ENCODE results near the gene TARP.
"Not testable (repeated sequence)": the region's sequence is repeated elsewhere in the genome, so short reads cannot be mapped to it uniquely, and the experiment has no call there.

DNA sequence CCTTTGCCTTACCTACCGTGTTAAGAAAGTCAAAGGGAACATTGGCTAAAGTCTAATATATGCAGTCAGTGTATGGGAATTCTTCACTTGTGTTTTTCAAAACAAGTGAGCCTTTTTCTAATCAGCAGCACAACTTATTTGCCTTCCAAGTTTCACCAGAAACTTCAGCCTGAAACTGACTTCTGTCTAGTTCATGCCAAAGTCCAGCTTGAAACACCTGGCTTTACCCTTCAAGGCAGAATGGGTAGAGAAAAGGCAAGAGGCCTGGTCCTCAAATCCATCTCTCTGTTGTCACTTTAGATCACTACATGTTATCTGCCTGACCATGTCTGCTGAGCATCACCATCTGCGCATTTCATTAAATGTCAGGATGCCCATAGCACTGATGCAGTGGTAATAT lies 3.0 kb downstream of the TARP start:
- TF ChIP-seq, protein P1, sequence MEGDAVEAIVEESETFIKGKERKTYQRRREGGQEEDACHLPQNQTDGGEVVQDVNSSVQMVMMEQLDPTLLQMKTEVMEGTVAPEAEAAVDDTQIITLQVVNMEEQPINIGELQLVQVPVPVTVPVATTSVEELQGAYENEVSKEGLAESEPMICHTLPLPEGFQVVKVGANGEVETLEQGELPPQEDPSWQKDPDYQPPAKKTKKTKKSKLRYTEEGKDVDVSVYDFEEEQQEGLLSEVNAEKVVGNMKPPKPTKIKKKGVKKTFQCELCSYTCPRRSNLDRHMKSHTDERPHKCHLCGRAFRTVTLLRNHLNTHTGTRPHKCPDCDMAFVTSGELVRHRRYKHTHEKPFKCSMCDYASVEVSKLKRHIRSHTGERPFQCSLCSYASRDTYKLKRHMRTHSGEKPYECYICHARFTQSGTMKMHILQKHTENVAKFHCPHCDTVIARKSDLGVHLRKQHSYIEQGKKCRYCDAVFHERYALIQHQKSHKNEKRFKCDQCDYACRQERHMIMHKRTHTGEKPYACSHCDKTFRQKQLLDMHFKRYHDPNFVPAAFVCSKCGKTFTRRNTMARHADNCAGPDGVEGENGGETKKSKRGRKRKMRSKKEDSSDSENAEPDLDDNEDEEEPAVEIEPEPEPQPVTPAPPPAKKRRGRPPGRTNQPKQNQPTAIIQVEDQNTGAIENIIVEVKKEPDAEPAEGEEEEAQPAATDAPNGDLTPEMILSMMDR (IDR thresholded peaks at IDR 0.05; ENCODE audit: low read depth, low read length, missing input control), result not testable (repeated sequence)
- TF ChIP-seq RXRA (IDR thresholded peaks at IDR 0.05); JUND (IDR thresholded peaks at IDR 0.05); TAF1 (conservative IDR thresholded peaks at IDR 0.05); GABPA (IDR thresholded peaks at IDR 0.05 in 1 of 2, conservative IDR thresholded peaks at IDR 0.05 in 1 of 2); RAD21 (IDR thresholded peaks at IDR 0.05); HNF4A (conservative IDR thresholded peaks at IDR 0.05); YY1 (IDR thresholded peaks at IDR 0.05); FOXA1 (IDR thresholded peaks at IDR 0.05); SP1 (IDR thresholded peaks at IDR 0.05): not testable (repeated sequence)
- TF ChIP-seq, protein P2, sequence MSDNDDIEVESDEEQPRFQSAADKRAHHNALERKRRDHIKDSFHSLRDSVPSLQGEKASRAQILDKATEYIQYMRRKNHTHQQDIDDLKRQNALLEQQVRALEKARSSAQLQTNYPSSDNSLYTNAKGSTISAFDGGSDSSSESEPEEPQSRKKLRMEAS (IDR thresholded peaks at IDR 0.05), result not testable (repeated sequence)
- TF ChIP-seq, protein P3, sequence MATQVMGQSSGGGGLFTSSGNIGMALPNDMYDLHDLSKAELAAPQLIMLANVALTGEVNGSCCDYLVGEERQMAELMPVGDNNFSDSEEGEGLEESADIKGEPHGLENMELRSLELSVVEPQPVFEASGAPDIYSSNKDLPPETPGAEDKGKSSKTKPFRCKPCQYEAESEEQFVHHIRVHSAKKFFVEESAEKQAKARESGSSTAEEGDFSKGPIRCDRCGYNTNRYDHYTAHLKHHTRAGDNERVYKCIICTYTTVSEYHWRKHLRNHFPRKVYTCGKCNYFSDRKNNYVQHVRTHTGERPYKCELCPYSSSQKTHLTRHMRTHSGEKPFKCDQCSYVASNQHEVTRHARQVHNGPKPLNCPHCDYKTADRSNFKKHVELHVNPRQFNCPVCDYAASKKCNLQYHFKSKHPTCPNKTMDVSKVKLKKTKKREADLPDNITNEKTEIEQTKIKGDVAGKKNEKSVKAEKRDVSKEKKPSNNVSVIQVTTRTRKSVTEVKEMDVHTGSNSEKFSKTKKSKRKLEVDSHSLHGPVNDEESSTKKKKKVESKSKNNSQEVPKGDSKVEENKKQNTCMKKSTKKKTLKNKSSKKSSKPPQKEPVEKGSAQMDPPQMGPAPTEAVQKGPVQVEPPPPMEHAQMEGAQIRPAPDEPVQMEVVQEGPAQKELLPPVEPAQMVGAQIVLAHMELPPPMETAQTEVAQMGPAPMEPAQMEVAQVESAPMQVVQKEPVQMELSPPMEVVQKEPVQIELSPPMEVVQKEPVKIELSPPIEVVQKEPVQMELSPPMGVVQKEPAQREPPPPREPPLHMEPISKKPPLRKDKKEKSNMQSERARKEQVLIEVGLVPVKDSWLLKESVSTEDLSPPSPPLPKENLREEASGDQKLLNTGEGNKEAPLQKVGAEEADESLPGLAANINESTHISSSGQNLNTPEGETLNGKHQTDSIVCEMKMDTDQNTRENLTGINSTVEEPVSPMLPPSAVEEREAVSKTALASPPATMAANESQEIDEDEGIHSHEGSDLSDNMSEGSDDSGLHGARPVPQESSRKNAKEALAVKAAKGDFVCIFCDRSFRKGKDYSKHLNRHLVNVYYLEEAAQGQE (IDR thresholded peaks at IDR 0.05), result not testable (repeated sequence)
- TF ChIP-seq, protein P4, sequence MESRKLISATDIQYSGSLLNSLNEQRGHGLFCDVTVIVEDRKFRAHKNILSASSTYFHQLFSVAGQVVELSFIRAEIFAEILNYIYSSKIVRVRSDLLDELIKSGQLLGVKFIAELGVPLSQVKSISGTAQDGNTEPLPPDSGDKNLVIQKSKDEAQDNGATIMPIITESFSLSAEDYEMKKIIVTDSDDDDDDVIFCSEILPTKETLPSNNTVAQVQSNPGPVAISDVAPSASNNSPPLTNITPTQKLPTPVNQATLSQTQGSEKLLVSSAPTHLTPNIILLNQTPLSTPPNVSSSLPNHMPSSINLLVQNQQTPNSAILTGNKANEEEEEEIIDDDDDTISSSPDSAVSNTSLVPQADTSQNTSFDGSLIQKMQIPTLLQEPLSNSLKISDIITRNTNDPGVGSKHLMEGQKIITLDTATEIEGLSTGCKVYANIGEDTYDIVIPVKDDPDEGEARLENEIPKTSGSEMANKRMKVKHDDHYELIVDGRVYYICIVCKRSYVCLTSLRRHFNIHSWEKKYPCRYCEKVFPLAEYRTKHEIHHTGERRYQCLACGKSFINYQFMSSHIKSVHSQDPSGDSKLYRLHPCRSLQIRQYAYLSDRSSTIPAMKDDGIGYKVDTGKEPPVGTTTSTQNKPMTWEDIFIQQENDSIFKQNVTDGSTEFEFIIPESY (IDR thresholded peaks at IDR 0.05), result not testable (repeated sequence)
- TF ChIP-seq, protein P5, sequence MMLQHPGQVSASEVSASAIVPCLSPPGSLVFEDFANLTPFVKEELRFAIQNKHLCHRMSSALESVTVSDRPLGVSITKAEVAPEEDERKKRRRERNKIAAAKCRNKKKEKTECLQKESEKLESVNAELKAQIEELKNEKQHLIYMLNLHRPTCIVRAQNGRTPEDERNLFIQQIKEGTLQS (IDR thresholded peaks at IDR 0.05), result not testable (repeated sequence)
